Dermis lymphatic vessel endothelial cell (primary cell): Measurements from ENCODE around the gene NBPF14. TPM values are rescaled to one million over a fixed set of nuclear protein-coding genes. Genes with fewer than 3 reads are reported as not detected.

ENCODE experiments used
- total RNA-seq: library from RNA; depleted of rRNA; stranded (reverse); fragments of >200 nt; gene quantifications from 2 replicates; pipeline ENCODE4 v1.2.1, GENCODE V29; 2014

NBPF14 gene, protein sequence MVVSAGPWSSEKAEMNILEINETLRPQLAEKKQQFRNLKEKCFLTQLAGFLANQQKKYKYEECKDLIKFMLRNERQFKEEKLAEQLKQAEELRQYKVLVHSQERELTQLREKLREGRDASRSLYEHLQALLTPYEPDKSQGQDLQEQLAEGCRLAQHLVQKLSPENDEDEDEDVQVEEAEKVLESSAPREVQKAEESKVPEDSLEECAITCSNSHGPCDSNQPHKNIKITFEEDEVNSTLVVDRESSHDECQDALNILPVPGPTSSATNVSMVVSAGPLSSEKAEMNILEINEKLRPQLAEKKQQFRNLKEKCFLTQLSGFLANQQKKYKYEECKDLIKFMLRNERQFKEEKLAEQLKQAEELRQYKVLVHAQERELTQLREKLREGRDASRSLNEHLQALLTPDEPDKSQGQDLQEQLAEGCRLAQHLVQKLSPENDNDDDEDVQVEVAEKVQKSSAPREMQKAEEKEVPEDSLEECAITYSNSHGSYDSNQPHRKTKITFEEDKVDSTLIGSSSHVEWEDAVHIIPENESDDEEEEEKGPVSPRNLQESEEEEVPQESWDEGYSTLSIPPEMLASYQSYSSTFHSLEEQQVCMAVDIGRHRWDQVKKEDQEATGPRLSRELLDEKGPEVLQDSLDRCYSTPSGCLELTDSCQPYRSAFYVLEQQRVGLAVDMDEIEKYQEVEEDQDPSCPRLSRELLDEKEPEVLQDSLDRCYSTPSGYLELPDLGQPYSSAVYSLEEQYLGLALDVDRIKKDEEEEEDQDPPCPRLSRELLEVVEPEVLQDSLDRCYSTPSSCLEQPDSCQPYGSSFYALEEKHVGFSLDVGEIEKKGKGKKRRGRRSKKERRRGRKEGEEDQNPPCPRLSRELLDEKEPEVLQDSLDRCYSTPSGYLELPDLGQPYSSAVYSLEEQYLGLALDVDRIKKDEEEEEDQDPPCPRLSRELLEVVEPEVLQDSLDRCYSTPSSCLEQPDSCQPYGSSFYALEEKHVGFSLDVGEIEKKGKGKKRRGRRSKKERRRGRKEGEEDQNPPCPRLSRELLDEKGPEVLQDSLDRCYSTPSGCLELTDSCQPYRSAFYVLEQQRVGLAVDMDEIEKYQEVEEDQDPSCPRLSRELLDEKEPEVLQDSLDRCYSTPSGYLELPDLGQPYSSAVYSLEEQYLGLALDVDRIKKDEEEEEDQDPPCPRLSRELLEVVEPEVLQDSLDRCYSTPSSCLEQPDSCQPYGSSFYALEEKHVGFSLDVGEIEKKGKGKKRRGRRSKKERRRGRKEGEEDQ (N-terminal part only)
- total RNA-seq = 3.1 and 7.6 TPM in 2 replicates

DNA sequence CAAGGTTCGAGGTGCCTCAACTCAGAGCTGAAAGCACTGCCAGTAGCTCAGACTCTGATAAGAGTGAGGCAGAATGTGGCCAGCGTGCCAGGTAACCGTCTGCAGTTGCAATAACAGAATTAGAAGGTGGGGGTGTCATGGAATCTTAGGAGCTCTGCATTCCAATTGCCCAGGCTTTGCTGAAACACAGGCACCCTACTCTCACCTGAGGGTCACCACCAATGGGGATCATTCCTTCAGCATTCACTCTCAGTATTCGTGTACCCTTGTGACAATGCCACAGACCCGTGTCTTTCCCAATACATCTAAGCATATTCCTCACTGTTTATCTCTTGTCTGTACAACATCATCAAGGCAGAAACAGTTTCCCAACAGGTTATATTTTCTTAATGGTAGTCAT, at the start of gene NBPF14:
Gene NBPF14 (minus strand): TSS at position 101 of the 400 bp plus-strand sequence. CDS start 294 bp downstream, outside the sequence.

DNA sequence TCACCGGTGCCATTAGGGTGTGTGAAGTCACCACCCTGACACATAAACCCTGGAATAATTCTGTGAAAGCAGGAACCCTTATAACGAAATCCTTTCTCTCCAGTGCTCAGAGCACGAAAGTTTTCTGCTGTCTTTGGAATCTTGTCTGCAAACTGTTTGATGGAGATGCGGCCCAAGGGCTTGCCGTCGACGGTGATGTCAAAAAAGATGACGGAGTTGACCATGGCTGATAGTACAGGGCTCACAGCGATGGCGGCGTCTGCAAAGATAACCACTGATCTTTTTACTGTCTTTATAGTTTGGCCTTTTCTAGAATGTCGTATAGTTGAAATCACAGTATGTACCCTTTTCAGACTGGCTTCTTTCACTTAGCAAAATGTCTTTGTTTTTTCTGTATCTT, 112.8 kb downstream of the NBPF14 start, which contains the start of gene PPIAL4G:
Gene PPIAL4G (minus strand): TSS at position 274 of the 400 bp plus-strand sequence. CDS start 50 bp downstream, at position 224.

Other genes with a start within 250 kb of the NBPF14 start
- not detected in 2 replicates for gene PPIAL4G, start 112.7 kb downstream of the NBPF14 start, total RNA-seq
- gene NUDT4B, start 152.8 kb upstream of the NBPF14 start, total RNA-seq = 8.2 and 15.7 TPM in 2 replicates
- 4.2 and 7.3 TPM in 2 replicates for gene PDE4DIP, start 248.4 kb upstream of the NBPF14 start, total RNA-seq